T-cell (primary cell): ENCODE results near the gene YTHDC1. TPM values are rescaled to one million over a fixed set of nuclear protein-coding genes. Genes with fewer than 3 reads are reported as not detected.

Experiments
- ATAC-seq, 4 experiments: fragments of 200-7000 bp in 3 of 4; fragments of 150-1000 bp in 1 of 4; cut with Tn5 transposase; replicated peaks in 1 of 4; 1 replicate in 3 of 4; 2 replicates in 1 of 4; pipeline ENCODE4 v1.10.0; 2021; ENCODE audit warnings: moderate library complexity in 3 of 4, mild to moderate bottlenecking in 2 of 4, moderate number of reproducible peaks in 1 of 4
- CTCF ChIA-PET, 2 donors: fragments of 300-600 bp; sonication (Branson Sonifier 250); formaldehyde crosslinking; loops; one replicate each; lab custom pipeline; 2022; ENCODE audit warnings: antibody characterized with exemption in 2 of 2; lab: Charles Lee
- POLR2A ChIA-PET, 2 donors: fragments of 300-600 bp; sonication (Branson Sonifier 250); formaldehyde crosslinking; loops; one replicate each; lab custom pipeline; 2022; ENCODE audit warnings: antibody characterized with exemption in 2 of 2; lab: Charles Lee
- DNase-seq, 35 experiments: peaks; one replicate each; pipeline versions ENCODE4 v3.0.0 to v3.0.0-alpha.2; 2013 to 2023
- H3K27ac ChIP-seq: one replicate; pipeline ENCODE4 v1.5.1; 2013; ENCODE audit warnings: low read length
- H3K27me3 ChIP-seq, 2 experiments: replicated peaks in 1 of 2; 1 replicate in 1 of 2; 2 replicates in 1 of 2; pipeline versions ENCODE4 v1.6.1 to v1.7.0; 2013; ENCODE audit warnings: low read length in 1 of 2, mixed read lengths in 1 of 2; ENCODE audit not compliant: control insufficient read depth in 2 of 2, insufficient read depth in 2 of 2; ENCODE audit errors: extremely low read depth in 1 of 2
- H3K36me3 ChIP-seq, 2 donors: 1 replicate in 1 of 2; 2 replicates in 1 of 2; pipeline versions ENCODE4 v1.6.1 to v1.7.0; 2013; ENCODE audit warnings: low read length in 1 of 2; ENCODE audit not compliant: control insufficient read depth in 2 of 2, insufficient read depth in 1 of 2; ENCODE audit errors: extremely low read depth in 1 of 2
- H3K4me1 ChIP-seq, 2 experiments: 1 replicate in 1 of 2; 2 replicates in 1 of 2; pipeline versions ENCODE4 v1.6.1 to v1.7.0; 2013; ENCODE audit warnings: low read length in 2 of 2, mixed read lengths in 1 of 2; ENCODE audit not compliant: insufficient read depth in 2 of 2, control insufficient read depth in 1 of 2; ENCODE audit errors: extremely low read depth in 1 of 2
- H3K4me3 ChIP-seq, 2 donors: 1 replicate in 1 of 2; 2 replicates in 1 of 2; pipeline versions ENCODE4 v1.5.1 to v1.7.0; 2013; ENCODE audit warnings: mild to moderate bottlenecking in 2 of 2, low read length in 1 of 2, moderate library complexity in 1 of 2; ENCODE audit not compliant: control insufficient read depth in 1 of 2; ENCODE audit errors: extremely low read depth in 1 of 2
- H3K9me3 ChIP-seq: 2 replicates; pipeline ENCODE4 v1.7.0; 2013
- H3K27ac Mint-ChIP-seq, 2 donors: one replicate each; pipeline ENCODE4 v1.8.0; 2020 to 2021; ENCODE audit warnings: mild to moderate bottlenecking in 2 of 2, mixed read lengths in 2 of 2
- H3K27me3 Mint-ChIP-seq, 2 donors: one replicate each; pipeline ENCODE4 v1.8.0; 2021 to 2022; ENCODE audit warnings: mixed read lengths in 2 of 2
- H3K36me3 Mint-ChIP-seq: one replicate; pipeline ENCODE4 v1.8.0; 2021; ENCODE audit warnings: mixed read lengths
- H3K4me1 Mint-ChIP-seq, 3 donors: one replicate each; pipeline ENCODE4 v1.8.0; 2020 to 2022; ENCODE audit warnings: mixed read lengths in 3 of 3, mild to moderate bottlenecking in 1 of 3
- H3K4me3 Mint-ChIP-seq, 3 donors: one replicate each; pipeline ENCODE4 v1.8.0; 2020 to 2022; ENCODE audit warnings: mild to moderate bottlenecking in 3 of 3, mixed read lengths in 3 of 3, moderate library complexity in 3 of 3
- H3K9me3 Mint-ChIP-seq, 3 donors: one replicate each; pipeline ENCODE4 v1.8.0; 2020 to 2022; ENCODE audit warnings: mixed read lengths in 3 of 3
- WGBS: methylation state at CpG from one replicate; pipeline ENCODE4 v1.1.5; 2013; ENCODE audit warnings: missing lambda C conversion rate; ENCODE audit not compliant: insufficient coverage; 5-methylcytosine and 5-hydroxymethylcytosine counted together
- total RNA-seq, 35 experiments: library from RNA in 6 of 35; stranded (reverse) in 6 of 35; fragments of 120-200 nt in 1 of 35; gene quantifications; one replicate each; pipeline versions ENCODE4 v1.2.1 to v1.2.4 and lab custom pipeline; 2013 to 2026

The YTHDC1 gene
- total RNA-seq, 5 donors from 2014 or later (not counting 1 experiment from before 2014, with no cell fraction given): 163 to 233 (median 171) TPM

DNA sequence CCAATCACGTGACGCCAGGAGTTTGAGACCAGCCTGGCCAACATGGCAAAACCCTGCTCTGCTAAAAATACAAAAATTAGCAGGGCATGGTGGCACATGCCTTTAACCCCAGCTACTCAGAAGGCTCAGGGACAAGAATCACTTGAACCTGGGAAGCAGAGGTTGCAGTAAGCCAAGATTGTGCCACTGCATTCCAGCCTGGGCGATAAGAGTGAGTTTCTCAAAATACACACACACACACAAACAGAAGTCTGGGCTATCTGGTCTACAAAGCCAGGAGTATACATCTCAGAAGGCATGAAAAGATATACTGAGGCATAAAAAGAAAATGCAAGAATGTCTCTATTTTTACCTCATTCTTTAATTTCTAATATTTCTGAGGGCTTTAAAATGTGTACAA lies 11.3 kb downstream of the YTHDC1 start:
- ATAC-seq (no peak), DNase-seq (no peak)
- peaks cover 12 to 15% of the 10 kb centered on the region in 2 experiments for H3K4me1 ChIP-seq
- H3K27me3 Mint-ChIP-seq: no peaks in the 10 kb centered on the region
- H3K4me1 Mint-ChIP-seq: peaks cover 68 to 74% (median 69%) of the 10 kb centered on the region in 3 donors
- POLR2A ChIA-PET: no interaction called here
- H3K27ac Mint-ChIP-seq: no peak overlapping the region
- H3K4me3 ChIP-seq: no peak overlapping the region
- no peaks in the 10 kb centered on the region for H3K9me3 ChIP-seq
- H3K4me3 Mint-ChIP-seq: no peak overlapping the region
- WGBS: 100% methylated on average over 2 of the region's 3 CpGs
- H3K9me3 Mint-ChIP-seq: no peaks in the 10 kb centered on the region
- H3K27ac ChIP-seq: no peak overlapping the region
- peaks cover 25% of the 10 kb centered on the region for H3K36me3 Mint-ChIP-seq
- no peaks in the 10 kb centered on the region for H3K27me3 ChIP-seq
- CTCF ChIA-PET: interaction anchor here in 1 of 2 donors (1.0 kb wide), 1 partner anchor 37 kb away, joined by 4 read pairs; no protein-coding TSS in a partner anchor
- H3K36me3 ChIP-seq: peaks cover 0 to 39% of the 10 kb centered on the region in 2 donors

DNA sequence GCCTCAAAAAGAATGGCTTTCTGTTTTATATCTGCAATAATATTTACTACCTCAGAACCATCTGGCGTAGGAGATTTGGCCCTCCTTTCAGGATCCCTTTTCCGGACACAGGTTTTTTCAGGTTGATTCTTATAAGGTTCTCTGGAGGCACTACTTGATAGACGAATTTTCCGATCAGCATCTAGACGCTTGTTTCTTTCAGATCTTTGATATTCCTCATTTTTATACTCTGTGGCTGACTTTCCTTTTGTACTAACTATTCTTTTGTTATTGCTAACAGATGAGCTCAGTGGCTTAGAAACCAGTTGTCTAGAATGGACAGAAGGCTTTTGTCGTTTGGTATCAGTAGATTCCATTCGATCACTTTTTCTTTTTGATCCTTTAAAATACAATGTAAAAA lies 12.4 kb downstream of the YTHDC1 start:
- ATAC-seq: no peak
- Histone ChIP-seq H3K27me3 (no peaks in the 10 kb centered on the region), H3K27ac (no peak overlapping the region), H3K4me1 (peaks cover 8 to 9% of the 10 kb centered on the region in 2 experiments), H3K9me3 (no peaks in the 10 kb centered on the region), H3K36me3 (peaks cover 0 to 50% of the 10 kb centered on the region in 2 donors), H3K4me3 (no peak overlapping the region)
- peaks cover 67 to 75% (median 69%) of the 10 kb centered on the region in 3 donors for H3K4me1 Mint-ChIP-seq
- H3K9me3 Mint-ChIP-seq: no peaks in the 10 kb centered on the region
- H3K27me3 Mint-ChIP-seq: no peaks in the 10 kb centered on the region
- WGBS: 100% methylated on average over 2 of the region's 7 CpGs
- DNase-seq: no peak
- ChIA-PET CTCF (interaction anchor here in 1 of 2 donors (0.6 to 0.8 kb wide), 2 partner anchors 17 to 630 kb away, joined by 3 to 4 read pairs; no protein-coding TSS in a partner anchor), POLR2A (interaction anchor here in 1 of 2 donors (0.6 kb wide), 1 partner anchor 14 kb away, joined by 4 read pairs; no protein-coding TSS in a partner anchor)
- peak overlapping the region in 1 of 3 donors; percentile 0 for H3K4me3 Mint-ChIP-seq
- H3K27ac Mint-ChIP-seq: no peak overlapping the region
- H3K36me3 Mint-ChIP-seq: peaks cover 35% of the 10 kb centered on the region

DNA sequence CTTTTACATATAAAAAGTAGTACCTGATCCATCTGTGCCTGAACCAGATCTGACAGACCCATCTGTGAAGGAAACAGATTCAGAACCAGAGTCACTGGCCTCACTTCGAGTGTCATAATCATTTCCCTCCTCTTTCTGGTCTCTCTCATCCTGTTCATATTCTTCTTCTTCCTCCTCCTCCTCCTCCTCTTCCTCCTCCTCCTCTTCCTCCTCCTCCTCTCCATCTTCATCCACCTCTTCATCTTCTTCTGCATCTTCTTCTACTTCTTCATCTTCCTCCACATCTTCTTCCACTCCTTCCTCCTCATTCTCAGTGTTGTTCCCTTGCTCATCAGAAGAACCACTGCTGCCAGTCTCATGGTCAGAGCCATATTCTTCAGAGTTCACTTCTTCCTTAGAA lies 12.9 kb downstream of the YTHDC1 start:
- ATAC-seq (no peak), DNase-seq (no peak)
- ChIA-PET POLR2A (interaction anchor here in 1 of 2 donors (0.7 kb wide), 1 partner anchor 455 kb away, joined by 4 read pairs; no protein-coding TSS in a partner anchor), CTCF (interaction anchor here in 1 of 2 donors (0.6 kb wide), 1 partner anchor 630 kb away, joined by 4 read pairs; no protein-coding TSS in a partner anchor)
- Mint-ChIP-seq H3K36me3 (peaks cover 37% of the 10 kb centered on the region), H3K27me3 (no peaks in the 10 kb centered on the region), H3K4me1 (peaks cover 63 to 72% (median 64%) of the 10 kb centered on the region in 3 donors), H3K4me3 (peak overlapping the region in 1 of 3 donors; percentile 0), H3K9me3 (no peaks in the 10 kb centered on the region), H3K27ac (peak overlapping the region in 1 of 2 donors; percentile 50)
- Histone ChIP-seq H3K27me3 (no peaks in the 10 kb centered on the region), H3K36me3 (peaks cover 0 to 55% of the 10 kb centered on the region in 2 donors), H3K4me3 (no peak overlapping the region), H3K9me3 (no peaks in the 10 kb centered on the region), H3K27ac (no peak overlapping the region), H3K4me1 (peaks cover 6 to 9% of the 10 kb centered on the region in 2 experiments)
- WGBS: 10% methylated on average over 1 of the region's 1 CpG

DNA sequence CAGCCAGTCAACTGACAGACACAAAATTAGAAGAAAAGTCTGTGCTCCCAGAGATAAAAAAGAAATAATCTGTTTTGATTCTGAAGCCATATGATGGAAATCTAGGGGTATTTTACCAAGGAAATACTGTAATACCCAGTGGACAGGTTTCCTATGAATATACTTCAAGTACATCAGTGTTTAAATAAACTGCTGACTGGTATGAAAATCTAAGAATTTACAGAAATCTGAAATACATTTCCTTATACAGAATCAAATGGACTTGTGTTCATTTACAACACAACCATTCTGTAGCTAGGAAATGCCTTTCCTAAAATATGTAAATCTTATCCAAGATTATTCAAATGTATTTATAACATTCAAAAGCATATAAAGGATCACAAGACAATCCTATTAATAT lies 13.4 kb downstream of the YTHDC1 start:
- no peak for DNase-seq
- CTCF ChIA-PET: no interaction called here
- no peak overlapping the region for H3K4me3 Mint-ChIP-seq

DNA sequence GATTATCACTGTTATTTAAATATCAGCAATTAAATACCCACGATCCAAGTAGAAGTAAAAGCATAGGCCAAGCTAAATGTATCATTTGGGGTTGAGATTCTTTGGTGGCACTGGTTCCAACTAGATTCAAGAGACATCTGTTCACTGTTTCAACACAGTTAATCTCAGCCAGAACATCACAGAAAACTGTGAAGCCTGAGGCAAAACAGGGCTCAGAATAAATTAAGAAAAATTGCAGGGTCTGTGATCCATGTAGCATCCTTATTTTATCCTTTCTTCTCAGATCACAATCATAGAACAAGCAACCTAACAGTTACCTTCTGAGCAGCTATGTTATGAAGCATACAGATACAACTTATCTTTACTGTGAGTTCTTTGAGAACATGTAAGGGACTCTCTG lies 23.7 kb downstream of the YTHDC1 start:
- no CpG with 5 or more reads among the region's 1 CpG for whole genome bisulfite sequencing
- ATAC-seq: no peak
- peak overlapping the region in 1 of 2 donors; percentile 34 for H3K27ac Mint-ChIP-seq

More for the DNA sequence above, 13.4 kb downstream of the YTHDC1 start:
- POLR2A ChIA-PET: interaction anchor here in 1 of 2 donors (0.7 kb wide), 1 partner anchor 454 kb away, joined by 4 read pairs; no protein-coding TSS in a partner anchor
- no peaks in the 10 kb centered on the region for H3K9me3 ChIP-seq
- Mint-ChIP-seq H3K4me1 (peaks cover 58 to 68% (median 59%) of the 10 kb centered on the region in 3 donors), H3K27ac (peak overlapping the region in 1 of 2 donors; percentile 66), H3K9me3 (no peaks in the 10 kb centered on the region), H3K36me3 (peaks cover 41% of the 10 kb centered on the region), H3K27me3 (no peaks in the 10 kb centered on the region)
- H3K4me1 ChIP-seq: peaks cover 5 to 7% of the 10 kb centered on the region in 2 experiments
- H3K4me3 ChIP-seq: no peak overlapping the region
- no peak for ATAC-seq
- no peaks in the 10 kb centered on the region for H3K27me3 ChIP-seq
- peaks cover 0 to 60% of the 10 kb centered on the region in 2 donors for H3K36me3 ChIP-seq
- H3K27ac ChIP-seq: no peak overlapping the region

DNA sequence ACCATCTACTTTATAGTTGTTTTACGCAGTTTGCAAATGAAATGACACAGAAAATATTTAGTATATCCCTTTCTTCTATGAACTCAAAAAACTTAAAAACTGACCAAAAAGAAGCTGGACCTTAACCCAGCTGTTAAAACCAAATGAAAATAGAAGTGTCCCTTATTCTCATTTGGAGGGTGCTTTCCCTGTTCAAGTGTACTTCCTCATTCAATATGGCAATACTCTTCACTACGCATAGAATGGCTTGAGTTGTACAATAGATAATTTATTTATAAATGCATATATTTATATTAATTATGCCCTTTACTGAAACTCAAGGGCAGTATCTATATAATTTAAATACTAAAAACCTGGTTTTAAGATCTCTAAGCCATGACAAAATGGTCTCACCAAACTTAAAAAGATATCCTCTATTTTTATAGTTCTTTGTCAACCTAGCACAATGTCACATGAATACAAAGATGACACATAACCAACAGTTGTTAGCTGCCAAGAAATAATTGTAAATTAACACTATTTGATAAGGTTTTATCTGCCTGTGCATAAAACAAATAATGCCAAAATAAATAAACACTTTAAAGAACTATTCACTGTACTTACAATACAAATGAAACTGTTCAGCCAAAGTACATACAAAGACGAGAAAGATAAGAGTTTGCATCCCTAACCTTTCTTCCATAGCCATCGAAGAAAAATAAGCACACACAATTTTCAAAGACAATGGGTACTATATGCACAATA lies 25.2 kb downstream of the YTHDC1 start:
- ChIA-PET POLR2A (no interaction called here), CTCF (no interaction called here)
- H3K27me3 Mint-ChIP-seq: no peaks in the 10 kb centered on the region
- Histone ChIP-seq H3K9me3 (no peaks in the 10 kb centered on the region), H3K4me1 (no peaks in the 10 kb centered on the region), H3K27ac (peak overlapping the region; percentile 5), H3K4me3 (no peak overlapping the region), H3K36me3 (peaks cover 5 to 64% of the 10 kb centered on the region in 2 donors), H3K27me3 (no peaks in the 10 kb centered on the region)
- no peak overlapping the region for H3K4me3 Mint-ChIP-seq
- no peak for ATAC-seq
- H3K36me3 Mint-ChIP-seq: peaks cover 33% of the 10 kb centered on the region
- H3K4me1 Mint-ChIP-seq: peaks cover 4 to 14% (median 12%) of the 10 kb centered on the region in 3 donors
- no peak for DNase-seq
- WGBS: 80% methylated on average over 1 of the region's 4 CpGs
- H3K9me3 Mint-ChIP-seq: no peaks in the 10 kb centered on the region
- H3K27ac Mint-ChIP-seq: peak overlapping the region in 1 of 2 donors; percentile 5

More for the DNA sequence above, 23.7 kb downstream of the YTHDC1 start:
- no peaks in the 10 kb centered on the region for H3K4me1 ChIP-seq
- peaks cover 5 to 76% of the 10 kb centered on the region in 2 donors for H3K36me3 ChIP-seq
- H3K27me3 ChIP-seq: no peaks in the 10 kb centered on the region
- DNase-seq: no peak
- H3K4me1 Mint-ChIP-seq: peaks cover 2 to 12% (median 9%) of the 10 kb centered on the region in 3 donors
- H3K9me3 Mint-ChIP-seq: no peaks in the 10 kb centered on the region
- no peak overlapping the region for H3K27ac ChIP-seq
- POLR2A ChIA-PET: interaction anchor here in 1 of 2 donors (1.7 kb wide), 1 partner anchor 21 kb away, joined by 5 read pairs; no protein-coding TSS in a partner anchor
- H3K36me3 Mint-ChIP-seq: peaks cover 38% of the 10 kb centered on the region
- no peak overlapping the region for H3K4me3 Mint-ChIP-seq
- no peaks in the 10 kb centered on the region for H3K27me3 Mint-ChIP-seq
- H3K4me3 ChIP-seq: no peak overlapping the region
- CTCF ChIA-PET: interaction anchor here (0.6 kb wide), 2 partner anchors 18 to 48 kb away, joined by 3 to 4 read pairs; no protein-coding TSS in a partner anchor
- H3K9me3 ChIP-seq: no peaks in the 10 kb centered on the region
